K562 (cell line): Measurements from ENCODE around the gene BTG2. TPM values are rescaled to one million over a fixed set of nuclear protein-coding genes. Genes with fewer than 3 reads are reported as not detected.

Experiments used
- ATAC-seq: fragments of 200-7000 bp; cut with Tn5 transposase; 3 replicates; pipeline ENCODE4 v1.9.1; 2020; ENCODE audit warnings: moderate library complexity
- BruUV-seq: library from RNA; stranded (reverse); fragments of 400-500 nt; replicated peaks from 2 replicates; lab custom pipeline; 2021; lab: Mats Ljungman, UMichigan
- CTCF ChIA-PET: fragments of 300-600 bp; formaldehyde crosslinking; extraction: SDS; loops from one replicate; lab custom pipeline; 2021; ENCODE audit warnings: low intra/inter-chr PET ratio; lab: Yijun Ruan, JAX
- POLR2A ChIA-PET: fragments of 300-600, 350-650 bp; sonication (Branson Sonifier 250); formaldehyde crosslinking; extraction: SDS; loops from one replicate; lab custom pipeline; 2021; ENCODE audit warnings: antibody characterized with exemption, inconsistent platforms; lab: Yijun Ruan, JAX
- DNase-seq, 4 experiments: peaks; one replicate each; pipeline versions ENCODE4 v3.0.0 to v3.0.0-alpha.2; 2011 to 2018; ENCODE audit warnings: low spot score in 3 of 4, mixed read lengths in 3 of 4; ENCODE audit errors: extremely low read depth in 1 of 4
- FAIRE-seq: peaks from 2 replicates; lab custom pipeline; 2011; peaks lifted over from hg19 to GRCh38; lab: Jason Lieb, UNC
- H2AFZ ChIP-seq: 2 replicates; pipeline ENCODE4 v1.6.0; 2011; ENCODE audit warnings: low read depth, low read length, control low read depth, inconsistent platforms
- H3K27ac ChIP-seq: fragments of 200-600 bp; 3 replicates; pipeline ENCODE4 v1.8.0; 2011; ENCODE audit warnings: low read depth, mild to moderate bottlenecking, control low read depth, inconsistent platforms, low read length, moderate library complexity, mixed read lengths; ENCODE audit errors: extremely low read depth
- H3K27me3 ChIP-seq, 2 experiments: fragments of 300-600 bp in 1 of 2; 2 replicates in 1 of 2; 3 replicates in 1 of 2; pipeline versions ENCODE4 v1.6.0 to v1.8.0; 2011; ENCODE audit warnings: inconsistent platforms in 2 of 2, low read length in 2 of 2, mild to moderate bottlenecking in 1 of 2, mixed read lengths in 1 of 2, moderate library complexity in 1 of 2; ENCODE audit not compliant: control insufficient read depth in 2 of 2, insufficient read depth in 2 of 2
- H3K36me3 ChIP-seq: fragments of 300-600 bp; 3 replicates; pipeline ENCODE4 v1.8.0; 2011; ENCODE audit warnings: mild to moderate bottlenecking, low read length, inconsistent platforms; ENCODE audit not compliant: control insufficient read depth, insufficient read depth
- H3K4me1 ChIP-seq, 2 experiments: fragments of 200-600 bp in 1 of 2; replicated peaks in 1 of 2; 2 replicates in 1 of 2; 3 replicates in 1 of 2; pipeline versions ENCODE4 v1.5.1 to v1.8.0; 2011; ENCODE audit warnings: inconsistent platforms in 2 of 2, low read length in 2 of 2, mild to moderate bottlenecking in 1 of 2, mixed read lengths in 1 of 2, moderate library complexity in 1 of 2; ENCODE audit not compliant: control insufficient read depth in 2 of 2, insufficient read depth in 2 of 2
- H3K4me2 ChIP-seq: 2 replicates; pipeline ENCODE4 v1.6.1; 2011; ENCODE audit warnings: low read length, control low read depth, inconsistent platforms, mixed read lengths; ENCODE audit not compliant: insufficient read depth
- H3K4me3 ChIP-seq: fragments of 200-600 bp; sonication (generic), shearing (Covaris generic); 2 replicates; pipeline ENCODE4 v1.5.1; 2016; ENCODE audit warnings: control low read depth, inconsistent platforms
- H3K79me2 ChIP-seq: fragments of 200-600 bp; 3 replicates; pipeline ENCODE4 v1.8.0; 2011; ENCODE audit warnings: low read length, inconsistent platforms; ENCODE audit not compliant: control insufficient read depth, insufficient read depth
- H3K9ac ChIP-seq, 2 experiments: 2 replicates each; pipeline versions ENCODE4 v1.6.0 to v1.6.1; 2011; ENCODE audit warnings: low read depth in 2 of 2, low read length in 2 of 2, control low read depth in 1 of 2, inconsistent platforms in 1 of 2, mild to moderate bottlenecking in 1 of 2, mixed read lengths in 1 of 2; ENCODE audit not compliant: insufficient read depth in 1 of 2
- H3K9me1 ChIP-seq: one replicate; pipeline ENCODE4 v1.6.0; 2011; ENCODE audit warnings: inconsistent platforms, mild to moderate bottlenecking, low read length, moderate library complexity; ENCODE audit not compliant: control insufficient read depth, insufficient read depth
- H3K9me3 ChIP-seq: replicated peaks from 2 replicates; pipeline ENCODE4 v1.5.1; 2011; ENCODE audit warnings: low read depth, low read length, inconsistent platforms; ENCODE audit not compliant: control insufficient read depth, insufficient read depth
- H4K20me1 ChIP-seq: replicated peaks from 2 replicates; pipeline ENCODE4 v1.6.1; 2011; ENCODE audit warnings: low read length, inconsistent platforms, mixed read lengths; ENCODE audit not compliant: control insufficient read depth, insufficient read depth
- FIP1L1 ChIP-seq: fragments of 200-400 bp; formaldehyde crosslinking; IDR thresholded peaks from 2 replicates; pipeline ENCODE4 v1.6.1; 2018; ENCODE audit warnings: mild to moderate bottlenecking, low read depth, low read length; ENCODE audit not compliant: poor library complexity, severe bottlenecking
- HCFC1 ChIP-seq: IDR thresholded peaks from 2 replicates; pipeline ENCODE4 v1.6.1; 2012; ENCODE audit warnings: low read depth, low read length, improper control_type of control experiment
- KLF6 ChIP-seq: fragments of 250-450 bp; sonication (Bioruptor Pico); IDR thresholded peaks from 2 replicates; pipeline ENCODE4 v1.4.0; 2020; ENCODE audit warnings: mild to moderate bottlenecking, moderate library complexity, borderline replicate concordance
- MAFK ChIP-seq: IDR thresholded peaks from 2 replicates; pipeline ENCODE4 v1.6.1; 2011; ENCODE audit warnings: low read length, improper control_type of control experiment
- NELFE ChIP-seq: IDR thresholded peaks from 2 replicates; pipeline ENCODE4 v1.6.1; 2011; ENCODE audit warnings: mild to moderate bottlenecking; ENCODE audit not compliant: insufficient read depth, insufficient read length
- NR2C2 ChIP-seq, 2 experiments: fragments of 200-800 bp in 1 of 2; sonication (Bioruptor generic) in 1 of 2; sonication (generic) in 1 of 2; formaldehyde crosslinking in 1 of 2; IDR thresholded peaks; 2 replicates each; pipeline versions ENCODE4 v1.6.1 to v1.8.0; 2016 to 2022; ENCODE audit warnings: mild to moderate bottlenecking in 1 of 2, missing compliant biosample characterization in 1 of 2, missing genetic modification characterization in 1 of 2, missing genetic modification reagents in 1 of 2
- PTBP1 ChIP-seq: fragments of 200-400 bp; formaldehyde crosslinking; IDR thresholded peaks from 2 replicates; pipeline ENCODE4 v1.6.1; 2017; ENCODE audit warnings: low read depth, low read length
- SAFB ChIP-seq: fragments of 200-400 bp; formaldehyde crosslinking; IDR thresholded peaks from 2 replicates; pipeline ENCODE4 v1.6.1; 2017; ENCODE audit warnings: low read depth, low read length, borderline replicate concordance
- SMAD4 ChIP-seq: fragments of 250-450 bp; sonication (Bioruptor Pico); conservative IDR thresholded peaks from 2 replicates; pipeline ENCODE4 v1.8.0; 2021; ENCODE audit warnings: inconsistent platforms, mild to moderate bottlenecking, moderate library complexity
- TBL1XR1 ChIP-seq, 2 experiments: IDR thresholded peaks; 2 replicates each; pipeline ENCODE4 v1.6.1; 2012; ENCODE audit warnings: improper control_type of control experiment in 2 of 2, low read length in 2 of 2, mild to moderate bottlenecking in 1 of 2
- ZNF277 ChIP-seq: fragments of 250-450 bp; sonication (Bioruptor Pico); IDR thresholded peaks from 2 replicates; pipeline ENCODE4 v1.8.0; 2022; ENCODE audit warnings: inconsistent platforms, mild to moderate bottlenecking, moderate library complexity, borderline replicate concordance
- ZNF324 ChIP-seq: fragments of 250-450 bp; sonication (Bioruptor Pico); IDR thresholded peaks from 2 replicates; pipeline ENCODE4 v1.4.0; 2020; ENCODE audit warnings: mild to moderate bottlenecking
- ZNF75A ChIP-seq: fragments of 450-650 bp; formaldehyde crosslinking; IDR thresholded peaks from 2 replicates; pipeline ENCODE4 v1.4.0; 2020; ENCODE audit warnings: mild to moderate bottlenecking
- ZNF785 ChIP-seq: fragments of 250-450 bp; sonication (Bioruptor Pico); IDR thresholded peaks from 2 replicates; pipeline ENCODE4 v1.4.0; 2020; ENCODE audit warnings: mild to moderate bottlenecking
- ZSCAN32 ChIP-seq: fragments of 450-650 bp; formaldehyde crosslinking; IDR thresholded peaks from 2 replicates; pipeline ENCODE4 v1.4.0; 2020; ENCODE audit warnings: mild to moderate bottlenecking, moderate library complexity
- WGBS: fragments of 100-300 bp; shearing (Covaris generic); methylation state at CpG from one replicate; pipeline ENCODE4 v1.1.6; 2016; ENCODE audit warnings: low coverage, mixed read lengths; ENCODE audit not compliant: insufficient coverage; ENCODE audit errors: missing lambda C conversion rate; 5-methylcytosine and 5-hydroxymethylcytosine counted together
- in situ Hi-C: fragments of 300-500 bp; cut with MboI; formaldehyde crosslinking; loops from 4 replicates; pipeline ENCODE4 v1.15.0; 2018; ENCODE audit warnings: inconsistent platforms, mixed read lengths
- intact Hi-C: fragments of 100-400 bp; cut with micrococcal nuclease; formaldehyde crosslinking; loops from 2 replicates; pipeline ENCODE4 v1.14.2; 2022
- polyA plus RNA-seq, 8 experiments: library from polyadenylated mRNA; depleted of rRNA in 4 of 8; stranded (reverse) in 5 of 8; unstranded in 3 of 8; fragments of >200 nt; fragmentation: Nextera tagmentation in 2 of 8; fragmentation: Illumina TruSeq in 1 of 8; extraction: Ambion mirVana in 2 of 8; extraction: Trizol in 1 of 8; gene quantifications; 2 replicates each; pipeline versions ENCODE4 v1.2.1 to v1.2.3, GENCODE V29; 2011 to 2014; ENCODE audit warnings: inconsistent platforms in 1 of 8, missing spikeins in 1 of 8
- total RNA-seq, 7 experiments: library from RNA; depleted of rRNA in 6 of 7; stranded (reverse); fragments of >200 nt in 6 of 7; fragmentation: Illumina TruSeq in 2 of 7; extraction: Trizol in 2 of 7; gene quantifications; 2 replicates each; pipeline versions ENCODE4 v1.2.1 to v1.2.3, GENCODE V29; 2011 to 2021; ENCODE audit warnings: low replicate concordance in 1 of 7

The BTG2 gene
- total and polyA plus RNA-seq, 9 of the 15 experiments (the other 6 are each of a cell fraction or from before 2014, with no cell fraction given), result 2.3 to 41.9 (median 8.7) TPM

DNA sequence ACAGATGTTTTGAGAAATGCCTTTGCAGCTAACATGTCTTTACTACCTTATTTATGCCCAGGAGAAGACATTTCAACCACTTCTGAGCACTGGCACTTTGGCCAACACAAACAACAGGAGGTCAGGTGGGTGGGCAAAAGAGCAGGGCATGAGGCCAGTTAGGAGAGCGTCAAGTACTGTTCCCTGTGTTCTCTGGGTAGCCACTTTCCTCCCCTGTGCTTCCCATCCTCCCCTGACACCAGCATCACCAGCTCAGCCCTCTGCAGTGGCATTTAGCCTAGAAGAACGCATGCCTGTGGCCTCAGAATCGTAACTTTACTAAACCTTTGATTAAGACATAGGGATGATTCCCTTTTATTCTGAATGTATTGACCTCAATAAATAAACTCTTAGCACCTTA lies 18.3 kb downstream of the BTG2 start:
- Histone ChIP-seq H3K9me1 (no peaks in the 10 kb centered on the region), H3K9me3 (no peaks in the 10 kb centered on the region), H2AFZ (no peak overlapping the region), H3K79me2 (no peaks in the 10 kb centered on the region), H3K36me3 (no peaks in the 10 kb centered on the region), H4K20me1 (no peaks in the 10 kb centered on the region), H3K27me3 (peaks cover 0 to 12% of the 10 kb centered on the region in 2 experiments; a peak in 3 of 5 replicates), H3K9ac (no peak overlapping the region), H3K4me2 (no peak overlapping the region), H3K4me1 (peaks cover 30 to 47% of the 10 kb centered on the region in 2 experiments), H3K27ac (no peak overlapping the region), H3K4me3 (no peak overlapping the region)
- intact Hi-C loops (no loop called here), in situ Hi-C loops (no loop called here)
- ATAC-seq (no peak), FAIRE-seq (no peak), DNase-seq (no peak)
- BruUV-seq, result no TSS peak
- POLR2A ChIA-PET, result interaction anchor here (0.6 to 9.3 kb wide), 7 partner anchors 10 to 1232 kb away, joined by 3 to 117 read pairs (median 3); partner anchors contain the start of gene BTG2
- CTCF ChIA-PET, result no interaction called here
- 23% methylated on average over 3 of the region's 3 CpGs for WGBS
- TF ChIP-seq ZNF75A (CRISPR knock-in tag), result no peak
- no peak for TF ChIP-seq TBL1XR1 (IDR thresholded peaks at IDR 0.05; ENCODE audit: low read length in 2 of 2)
- no peak for TF ChIP-seq ZNF785 (CRISPR knock-in tag)
- no peak for TF ChIP-seq NELFE
- no peak for TF ChIP-seq ZNF277 (CRISPR knock-in tag)
- no peak for TF ChIP-seq ZNF324
- TF ChIP-seq HCFC1, result no peak
- TF ChIP-seq FIP1L1, result no peak
- no peak for TF ChIP-seq MAFK
- no peak for TF ChIP-seq PTBP1
- TF ChIP-seq SAFB, result no peak
- no peak for TF ChIP-seq KLF6 (CRISPR knock-in tag)
- no peak for TF ChIP-seq NR2C2 (CRISPR knock-in tag; IDR thresholded peaks at IDR 0.05)
- TF ChIP-seq NR2C2 (tag; IDR thresholded peaks at IDR 0.05), result no peak
- no peak for TF ChIP-seq SMAD4 (CRISPR knock-in tag)
- TF ChIP-seq ZSCAN32 (CRISPR knock-in tag), result no peak
